Hepatocyte (in vitro differentiated cells): ENCODE data around the gene PER2.

Source experiments
- CTCF ChIP-seq: fragments of 200-600 bp; sonication (generic); IDR thresholded peaks from 2 replicates; pipeline ENCODE4 v1.5.1; 2016; ENCODE audit warnings: antibody characterized with exemption, mild to moderate bottlenecking; ENCODE audit not compliant: poor library complexity
- EZH2 ChIP-seq: fragments of 200-600 bp; sonication (generic); IDR thresholded peaks from 2 replicates; pipeline ENCODE4 v1.6.1; 2016; ENCODE audit warnings: antibody characterized with exemption, mild to moderate bottlenecking, borderline replicate concordance

- TF ChIP-seq EZH2 = no peak
- TF ChIP-seq CTCF = no peak
These were observed 18.2 kb upstream of the PER2 start for GRCh38 chr2:238306672-238306998.
